HS-5 (cell line): ENCODE measurements around the gene RYR3.

Experiments used
- DNase-seq: peaks from one replicate; pipeline ENCODE4 v3.0.0-alpha.2; 2012; ENCODE audit warnings: low read depth

RYR3 gene

DNA sequence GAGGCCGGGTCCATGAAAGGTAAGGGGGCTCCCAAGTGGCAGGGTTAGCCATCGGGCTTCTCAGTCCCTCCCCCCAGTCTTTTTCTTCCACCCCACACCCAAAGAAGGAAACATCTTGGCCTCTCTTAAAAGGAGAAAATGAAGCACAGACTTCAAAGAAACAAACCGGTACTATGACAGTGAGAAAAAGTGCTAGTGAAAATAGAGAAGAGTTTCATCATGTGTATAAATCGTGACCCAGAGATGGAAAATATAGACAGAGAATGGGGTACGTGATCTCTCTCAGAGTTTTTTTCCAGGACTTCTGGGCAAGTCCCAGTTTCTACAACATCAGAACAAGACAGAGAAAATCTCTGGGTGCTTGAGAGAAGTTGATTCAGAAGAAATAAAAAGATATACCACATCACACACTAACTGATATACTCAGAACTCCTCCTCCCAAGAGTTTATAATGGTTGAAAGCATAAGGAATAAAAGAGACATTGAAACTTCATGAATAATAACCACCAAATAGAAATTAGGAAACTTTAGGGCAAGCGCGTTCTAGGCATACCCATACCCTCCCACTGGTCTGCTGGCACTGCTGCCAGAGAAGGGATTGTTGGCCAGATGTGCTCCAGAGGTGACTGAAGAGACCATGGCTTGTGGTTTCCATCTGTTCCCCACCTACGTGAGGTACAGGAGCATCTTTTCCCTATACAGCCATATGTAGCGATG lies 338.6 kb downstream of the RYR3 start:
- no peak for DNase-seq

DNA sequence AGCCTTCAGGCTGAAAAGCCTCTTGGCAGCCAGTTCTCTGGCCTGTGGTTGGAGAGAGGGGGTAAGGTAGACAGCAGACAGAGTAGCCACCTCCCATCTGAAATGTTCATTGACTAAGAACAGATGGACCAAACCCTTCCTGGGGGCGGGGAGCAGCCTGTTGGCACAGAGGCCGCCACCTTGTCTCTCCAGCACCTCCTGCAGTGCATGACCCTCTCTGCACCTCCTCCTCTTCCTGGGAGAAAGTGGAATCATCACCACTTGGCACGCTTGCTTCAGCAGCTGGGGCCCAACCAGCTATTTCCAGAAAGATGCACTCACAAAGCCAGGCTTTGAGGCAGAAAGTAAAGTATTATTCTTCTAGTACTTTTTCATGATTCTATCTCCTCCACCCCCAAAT lies 344.1 kb downstream of the RYR3 start:
- DNase-seq, result no peak

DNA sequence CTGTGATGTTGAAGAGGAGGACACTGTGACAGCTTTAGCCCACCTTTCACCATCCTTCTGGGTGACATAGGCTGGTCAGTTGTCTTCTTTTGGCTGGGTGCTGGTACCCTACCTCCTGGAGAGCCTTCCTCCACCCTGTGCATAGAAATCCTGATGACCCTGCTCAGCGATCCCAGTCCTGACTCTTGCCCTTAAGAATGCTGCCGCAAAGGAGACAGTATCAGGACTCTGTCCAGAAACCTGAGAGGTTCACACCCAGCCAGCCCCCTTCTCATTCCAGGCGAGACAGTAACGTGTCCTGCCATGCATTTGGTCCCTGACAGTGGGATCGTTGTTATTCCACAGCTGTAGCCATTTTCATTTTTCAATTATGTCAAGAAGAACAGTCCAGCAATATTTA lies 344.7 kb downstream of the RYR3 start:
- DNase-seq, result no peak

DNA sequence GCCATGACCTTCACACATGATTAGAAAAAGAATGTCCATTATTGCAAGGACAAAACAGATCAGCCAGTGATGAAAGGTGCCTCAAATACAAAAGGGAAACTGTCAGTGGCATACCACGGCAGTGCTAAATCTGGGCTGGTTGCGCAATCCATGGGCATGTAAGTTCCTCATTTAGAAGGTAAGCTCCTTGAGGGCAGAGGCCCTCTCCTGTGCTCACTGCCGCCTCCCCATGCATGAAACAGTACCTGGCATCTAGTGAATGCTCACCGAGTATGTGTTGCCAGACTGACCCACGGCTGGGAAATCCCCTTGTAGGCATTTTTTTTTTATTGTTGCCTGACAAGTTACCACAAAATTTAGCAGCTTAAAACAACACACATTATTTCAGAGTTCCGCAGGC lies 345.4 kb downstream of the RYR3 start:
- DNase-seq, result no peak

DNA sequence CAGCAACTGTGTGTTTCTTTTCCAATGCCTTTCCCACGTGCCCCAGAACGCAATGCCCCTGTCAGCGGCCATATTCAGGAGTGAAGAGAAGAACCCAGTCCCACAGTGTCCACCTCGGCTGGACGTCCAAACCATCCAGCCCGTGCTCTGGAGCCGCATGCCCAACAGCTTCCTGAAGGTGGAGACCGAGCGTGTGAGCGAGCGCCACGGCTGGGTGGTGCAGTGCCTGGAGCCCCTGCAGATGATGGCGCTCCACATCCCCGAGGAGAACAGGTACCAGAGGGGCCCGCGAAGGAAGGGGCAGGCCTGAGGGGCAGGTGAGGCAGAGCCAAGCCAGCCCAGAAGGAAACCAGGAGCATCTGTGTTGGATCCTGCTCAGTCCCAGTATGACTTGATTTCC lies 349.4 kb downstream of the RYR3 start:
- DNase-seq, result no peak

DNA sequence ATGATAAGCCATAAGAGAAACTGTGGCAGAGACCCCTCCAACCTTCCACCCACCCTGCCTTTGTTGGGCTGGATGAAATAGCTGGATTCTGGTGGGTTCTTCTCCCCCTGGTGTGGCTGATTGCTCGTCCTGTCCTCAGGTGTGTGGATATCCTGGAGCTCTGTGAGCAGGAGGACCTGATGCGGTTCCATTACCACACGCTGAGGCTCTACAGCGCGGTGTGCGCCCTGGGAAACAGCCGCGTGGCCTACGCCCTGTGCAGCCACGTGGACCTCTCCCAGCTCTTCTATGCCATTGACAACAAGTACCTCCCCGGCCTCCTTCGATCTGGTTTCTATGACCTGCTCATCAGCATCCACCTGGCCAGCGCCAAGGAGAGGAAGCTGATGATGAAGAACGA lies 351.2 kb downstream of the RYR3 start:
- no peak for DNase-seq

DNA sequence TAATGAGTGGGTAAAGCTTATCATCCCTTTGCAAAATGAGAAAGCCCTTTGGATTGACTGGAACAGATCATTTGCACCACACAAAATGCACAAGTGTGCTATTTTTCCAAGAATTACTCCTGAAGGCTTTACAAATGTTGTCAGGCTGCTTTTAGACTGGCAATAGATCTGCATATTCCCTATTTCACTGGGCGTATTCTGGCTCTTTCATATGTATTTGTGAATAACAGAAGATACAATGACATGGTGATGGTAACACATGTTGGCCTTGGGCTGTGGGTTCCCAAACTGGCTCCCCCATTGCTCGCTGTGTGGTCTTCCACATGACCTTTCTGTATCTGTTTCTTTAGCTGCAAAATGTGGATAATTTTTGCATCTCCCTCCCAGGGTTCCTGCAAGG lies 354.2 kb downstream of the RYR3 start:
- DNase-seq, result no peak

DNA sequence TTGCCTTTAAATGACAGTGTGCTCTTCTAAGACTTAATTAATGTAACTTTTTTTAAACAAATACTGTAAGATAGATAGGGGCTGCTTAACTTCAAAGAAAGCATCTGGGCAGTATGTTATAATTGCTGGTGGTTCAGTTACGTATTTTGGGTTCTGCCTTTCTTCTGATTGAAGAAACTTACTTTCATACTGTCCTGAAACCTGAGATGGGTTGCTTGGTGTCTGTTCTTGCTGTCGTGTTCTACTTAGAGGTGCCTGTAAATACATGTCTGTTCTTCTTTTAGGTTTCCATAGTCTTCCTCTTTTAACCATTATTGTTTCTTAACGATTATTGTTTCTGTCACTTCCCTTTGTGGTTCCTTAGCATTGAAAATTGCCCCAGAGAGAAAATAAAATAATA lies 359.8 kb downstream of the RYR3 start:
- no peak for DNase-seq

DNA sequence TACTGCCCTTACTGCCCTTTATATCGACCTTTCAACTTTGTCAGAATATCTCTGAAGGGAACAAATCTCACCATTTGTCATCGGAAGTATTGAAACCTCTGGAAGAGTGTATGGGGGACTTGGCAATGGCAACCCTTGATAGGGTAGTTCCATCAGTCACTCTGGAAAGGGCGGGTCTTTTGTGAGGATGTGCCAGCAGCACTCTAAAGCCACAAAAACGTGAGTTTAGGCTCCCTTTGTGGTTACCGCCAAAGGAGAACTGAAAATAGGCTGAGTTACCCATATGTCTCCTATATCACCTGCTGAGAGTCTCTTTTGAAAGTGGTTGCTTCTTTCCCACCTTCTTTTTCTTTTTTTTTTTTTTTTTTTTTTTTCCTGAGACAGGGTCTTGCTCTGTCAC lies 360.7 kb downstream of the RYR3 start:
- DNase-seq, result no peak

DNA sequence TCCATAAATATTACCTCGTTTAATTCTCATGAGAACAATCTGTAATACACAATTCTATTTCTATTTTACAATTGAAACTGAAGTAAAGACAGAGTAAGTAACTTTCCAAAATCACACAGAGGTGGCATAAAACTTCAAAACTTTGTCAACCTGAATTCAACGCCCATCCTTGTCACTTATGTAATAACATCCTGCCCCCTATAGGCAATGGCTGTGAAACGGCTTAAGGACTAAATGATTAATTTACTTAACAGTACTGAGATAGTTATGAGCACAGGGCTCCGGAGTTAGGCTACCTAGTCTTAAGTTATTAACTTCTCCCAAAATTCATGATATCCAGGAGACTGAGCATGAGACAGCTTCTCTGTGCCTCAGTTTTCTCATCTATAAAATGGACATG lies 364.5 kb downstream of the RYR3 start:
- no peak for DNase-seq

DNA sequence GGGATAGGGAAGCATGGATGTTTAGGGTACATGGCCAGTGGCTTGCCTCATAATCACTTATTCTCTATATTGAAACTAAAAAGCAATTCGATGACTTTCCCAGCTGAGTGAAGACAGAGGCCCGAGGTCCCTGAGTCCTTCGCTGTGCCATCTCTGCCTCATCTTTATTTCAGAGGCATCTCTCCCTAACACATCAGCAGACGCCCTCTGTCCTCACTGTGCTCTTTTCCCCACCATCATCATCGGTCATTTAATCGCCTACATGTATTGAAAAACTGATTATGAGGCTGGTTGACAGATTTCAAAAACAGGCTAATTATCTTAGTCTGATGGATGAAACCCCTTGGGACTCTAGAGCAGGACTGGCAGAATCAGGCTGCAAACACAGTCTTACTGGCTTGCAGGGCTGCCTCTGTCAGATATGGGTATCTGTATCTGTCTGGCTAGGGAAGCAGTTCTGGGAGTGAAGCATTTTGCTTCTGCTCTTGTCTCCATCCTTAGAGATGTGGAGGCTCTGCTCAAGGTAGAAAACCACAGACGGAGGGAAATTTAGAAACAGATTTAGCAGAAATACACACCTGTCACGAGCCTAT lies 366.6 kb downstream of the RYR3 start:
- DNase-seq, result no peak

DNA sequence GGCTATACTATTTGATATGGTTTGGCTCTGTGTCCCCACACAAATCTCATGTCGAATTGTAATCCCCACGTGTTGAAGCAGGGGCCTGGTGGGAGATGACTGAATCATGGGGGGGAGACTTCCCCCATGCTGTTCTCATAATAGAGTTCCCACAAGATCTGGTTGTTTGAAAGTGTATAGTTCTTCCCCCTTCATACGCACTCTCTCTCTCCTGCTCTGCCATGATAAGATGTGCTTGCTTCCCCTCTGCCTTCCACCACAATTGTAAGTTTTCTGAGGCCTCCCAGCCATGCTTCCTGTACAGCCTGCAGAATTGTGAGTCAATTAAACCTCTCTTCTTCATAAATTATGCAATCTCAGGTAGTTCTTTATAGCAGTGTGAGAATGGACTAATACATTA lies 367.4 kb downstream of the RYR3 start:
- no peak for DNase-seq

DNA sequence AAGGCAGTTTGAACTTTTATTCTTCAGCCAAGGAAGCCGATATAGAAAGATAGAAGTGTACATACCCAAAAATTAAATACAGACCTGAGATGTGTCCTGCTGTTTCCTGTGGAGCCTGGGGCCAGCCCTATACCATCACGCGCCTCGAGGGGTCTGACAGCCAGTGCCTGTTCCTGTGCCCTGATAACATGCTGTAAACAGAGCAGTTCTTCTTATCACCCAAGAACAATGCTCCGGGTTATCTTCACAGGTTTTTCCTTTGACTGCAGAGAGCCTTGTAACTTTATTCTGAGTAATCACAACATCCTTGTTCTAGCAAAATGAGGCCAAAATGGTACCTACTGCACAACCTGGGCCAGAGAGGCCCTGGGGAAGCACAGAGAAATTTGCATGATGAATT lies 367.8 kb downstream of the RYR3 start:
- no peak for DNase-seq

DNA sequence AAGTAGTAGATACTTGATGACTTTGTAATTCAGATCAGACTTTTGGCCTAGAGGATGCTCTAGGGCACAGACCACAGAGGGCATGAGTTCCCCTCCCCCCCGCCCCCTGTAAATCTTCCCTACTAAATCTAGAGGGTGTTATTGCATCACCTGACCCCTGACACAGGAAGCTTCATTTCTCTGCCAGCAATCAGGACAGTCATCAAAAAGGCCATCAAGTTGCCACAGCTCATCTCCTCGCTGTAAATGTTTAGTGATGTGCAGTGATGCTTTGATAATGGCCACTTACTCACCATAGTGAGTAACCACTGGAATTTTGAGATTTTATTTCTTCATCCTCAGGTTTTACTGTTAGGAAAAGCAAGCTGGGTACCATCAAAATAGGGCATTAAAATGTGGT lies 368.3 kb downstream of the RYR3 start:
- peak; percentile 30 for DNase-seq

DNA sequence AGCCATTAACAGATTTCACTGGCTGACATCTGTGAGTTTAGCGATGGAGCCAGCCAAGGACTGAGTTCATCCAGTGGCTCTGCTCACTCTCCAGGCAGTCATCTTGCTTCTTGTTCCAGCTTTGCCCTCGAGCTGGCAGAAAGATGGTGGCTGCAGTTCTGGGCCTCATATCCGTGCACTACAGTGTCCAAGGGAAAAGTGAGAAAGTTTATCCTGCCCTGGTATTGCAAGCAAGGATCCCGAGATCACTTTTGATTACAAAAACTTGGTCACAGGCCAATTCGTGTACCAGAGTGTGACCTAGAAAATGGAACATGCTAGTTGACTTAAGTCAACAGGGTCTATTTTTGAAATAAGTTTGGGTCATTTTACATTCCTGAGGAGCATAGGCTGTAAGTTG lies 369.6 kb downstream of the RYR3 start:
- no peak for DNase-seq

DNA sequence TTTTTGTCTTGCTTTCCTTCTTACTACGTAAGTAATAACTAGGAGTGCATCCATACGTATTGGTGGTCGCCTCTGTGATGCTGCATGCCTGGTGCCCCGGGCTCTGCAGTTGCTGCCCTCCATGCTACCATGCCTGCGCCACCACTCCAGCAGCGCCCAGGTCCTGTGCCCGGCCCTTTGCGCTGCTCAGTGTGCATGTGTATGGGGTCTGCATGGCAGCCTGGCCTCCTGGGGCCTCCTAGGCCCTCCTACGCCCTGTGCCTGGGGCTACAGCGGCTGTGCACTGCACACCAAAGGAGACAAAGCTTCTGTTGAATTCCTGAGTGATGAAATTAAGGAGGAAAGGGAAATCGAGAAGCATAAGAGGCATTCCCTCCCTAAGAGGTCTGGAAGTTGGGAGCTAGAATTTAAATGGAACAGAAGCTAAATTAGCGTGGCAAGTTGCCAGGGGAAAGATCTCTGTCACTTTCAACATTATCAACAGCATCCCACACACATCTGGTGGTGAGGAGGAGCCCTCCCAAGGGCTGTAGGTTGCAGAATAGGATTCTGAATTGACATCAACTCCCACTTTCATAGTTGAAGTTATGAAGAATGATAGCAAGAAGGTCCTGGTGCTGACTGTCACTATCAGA lies 382.5 kb downstream of the RYR3 start:
- DNase-seq, result no peak

DNA sequence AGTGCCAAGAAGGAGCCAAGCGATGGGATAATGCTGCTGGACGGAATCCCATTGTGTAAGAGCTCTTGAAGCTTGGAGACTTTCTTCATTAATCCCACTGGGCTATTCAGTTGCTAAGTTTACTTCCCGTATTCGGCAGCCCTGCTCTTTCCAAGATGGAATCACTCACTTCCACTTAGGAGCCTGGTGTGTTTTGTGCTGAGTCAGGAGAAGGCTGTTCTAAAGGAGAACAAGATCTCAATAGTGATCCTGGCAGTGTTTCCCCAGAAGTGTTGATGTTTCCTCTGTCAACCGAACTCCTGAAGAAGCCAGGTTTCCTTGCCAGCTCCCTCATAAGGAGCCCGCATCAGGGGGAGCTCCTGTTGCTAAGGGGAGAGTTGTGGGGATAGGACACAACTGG lies 387.4 kb downstream of the RYR3 start:
- no peak for DNase-seq

DNA sequence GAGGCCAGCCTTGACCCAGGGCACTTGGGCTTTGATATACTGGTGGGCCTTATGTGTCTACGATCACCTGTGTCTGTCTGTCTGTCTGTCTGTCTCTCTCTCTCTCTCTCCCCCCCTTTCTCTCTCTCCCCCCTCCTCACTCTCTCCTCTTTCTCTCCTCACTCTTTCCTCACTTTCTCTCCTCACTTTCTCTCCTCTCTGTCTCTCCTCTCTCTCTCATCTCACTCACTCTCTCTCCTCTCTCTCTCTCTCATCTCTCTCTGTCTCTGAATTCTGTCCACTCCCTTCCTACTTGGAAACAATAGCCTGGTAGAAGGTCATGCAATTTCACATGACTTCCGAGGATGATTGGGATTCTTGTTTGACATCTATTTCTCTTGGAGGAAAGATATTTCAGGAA lies 388.4 kb downstream of the RYR3 start:
- no peak for DNase-seq

DNA sequence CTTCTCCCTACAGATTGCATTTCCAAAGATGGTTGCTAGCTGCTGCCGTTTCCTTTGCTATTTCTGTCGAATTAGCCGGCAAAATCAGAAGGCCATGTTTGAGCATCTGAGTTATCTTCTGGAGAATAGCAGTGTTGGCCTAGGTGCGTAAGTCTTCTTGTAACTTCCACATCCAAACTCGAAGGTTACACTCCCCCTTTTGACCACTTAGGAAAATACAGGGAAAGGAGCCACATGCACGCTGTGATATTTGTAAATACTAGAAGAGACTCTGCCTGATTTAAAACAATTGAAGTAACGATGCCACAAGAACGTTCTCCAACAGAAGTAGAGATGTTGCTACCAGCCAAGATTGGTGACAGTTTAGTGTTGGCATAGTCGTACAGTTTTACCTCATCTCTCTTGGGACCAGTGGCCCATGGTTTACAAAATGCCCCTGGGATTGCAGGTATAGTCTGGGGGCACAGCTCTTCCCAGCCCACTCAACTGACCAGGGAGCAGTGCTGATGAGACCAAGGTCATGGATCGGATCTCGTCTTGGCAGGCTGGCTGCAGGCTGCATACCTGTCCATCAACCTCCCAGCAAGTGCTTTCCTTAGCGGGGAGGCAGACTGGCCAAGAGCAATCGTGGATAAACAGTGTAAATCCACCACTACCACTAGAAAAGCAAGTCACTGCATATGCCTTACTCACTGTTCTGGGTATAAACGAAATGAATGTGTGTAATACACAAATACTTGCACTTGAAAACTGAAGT lies 389.1 kb downstream of the RYR3 start:
- no peak for DNase-seq

DNA sequence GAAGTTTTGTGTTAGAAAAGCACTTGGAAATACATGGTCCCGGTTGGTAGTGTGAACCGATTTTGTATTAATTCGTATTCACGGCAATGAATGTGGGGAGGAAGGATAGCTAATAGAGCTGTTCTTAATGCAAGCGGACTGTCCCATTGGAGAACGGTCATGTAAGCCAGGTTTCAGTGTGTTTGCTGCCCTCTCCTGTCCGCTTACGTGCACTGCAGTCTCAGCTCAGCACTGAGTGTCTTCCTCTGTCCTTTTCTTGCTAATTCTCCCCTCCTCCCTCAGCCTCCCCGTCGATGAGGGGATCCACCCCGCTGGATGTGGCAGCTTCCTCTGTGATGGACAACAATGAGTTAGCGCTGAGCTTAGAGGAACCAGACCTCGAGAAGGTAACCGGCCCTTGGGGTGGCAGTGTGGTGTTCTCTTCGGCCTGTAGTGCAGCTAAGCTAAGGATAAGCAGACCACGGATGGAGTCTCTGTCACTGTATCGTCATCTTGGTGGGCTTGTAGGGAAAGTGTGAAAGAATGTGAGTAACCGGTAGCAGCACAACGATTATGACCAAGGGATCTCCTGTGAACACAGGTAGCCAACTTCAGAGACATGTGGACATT lies 390.0 kb downstream of the RYR3 start:
- peak; percentile 23 for DNase-seq

DNA sequence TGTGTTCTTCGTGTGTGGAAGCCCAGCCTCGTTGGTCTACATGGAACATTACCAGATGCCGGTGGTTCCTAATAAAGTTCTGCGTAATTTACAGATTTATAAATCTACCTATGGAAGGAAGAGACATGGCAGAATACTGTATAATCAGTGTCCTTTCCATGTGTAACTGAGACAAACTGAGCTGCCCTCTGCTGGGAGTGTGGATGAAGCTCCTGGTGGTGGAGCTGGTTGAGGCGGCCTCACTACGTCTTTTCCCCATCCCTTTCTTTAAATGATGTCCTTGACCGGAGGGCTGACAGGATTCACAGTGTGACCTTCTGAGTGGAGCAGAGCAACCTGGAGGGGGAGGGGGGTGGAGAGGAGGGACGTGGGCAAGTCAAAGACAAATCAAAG lies 390.5 kb downstream of the RYR3 start:
- no peak for DNase-seq

DNA sequence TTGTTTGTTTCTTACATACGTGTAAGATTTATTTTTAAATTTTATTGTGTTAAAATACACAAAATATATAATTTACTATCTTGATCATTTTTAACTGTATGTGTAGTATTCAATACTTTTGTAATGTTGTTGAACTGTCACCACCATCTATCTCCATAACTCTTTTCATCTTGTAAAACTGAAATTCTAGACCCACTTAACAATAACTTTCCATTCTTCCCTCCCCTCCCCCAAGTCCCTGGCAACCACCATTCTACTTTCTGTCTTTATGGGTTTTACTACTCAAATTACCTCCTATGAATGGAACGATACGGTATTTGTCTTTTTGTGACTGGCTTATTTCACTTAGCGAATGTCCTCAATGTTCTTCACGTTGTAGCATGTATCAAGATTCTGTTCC lies 395.4 kb downstream of the RYR3 start:
- no peak for DNase-seq

DNA sequence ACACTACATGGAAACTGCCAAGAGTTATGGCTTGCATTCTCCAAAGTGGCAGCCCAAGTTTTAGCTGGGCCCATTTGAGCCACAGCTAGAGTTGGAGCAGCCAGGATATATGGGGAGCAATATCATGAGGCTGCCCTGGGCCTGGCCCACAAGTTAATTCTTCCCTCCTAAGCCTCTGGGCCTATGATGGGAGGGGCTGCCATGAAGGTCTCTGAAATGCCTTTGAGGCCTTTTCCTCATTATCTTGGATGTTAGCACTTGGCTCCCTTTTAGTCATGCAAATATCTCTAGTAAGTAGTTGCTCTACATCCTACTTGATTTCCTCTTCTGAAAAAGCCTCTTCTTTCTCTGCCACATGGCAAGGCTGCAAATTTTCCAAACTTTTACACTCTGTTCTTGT lies 400.0 kb downstream of the RYR3 start:
- no peak for DNase-seq
